Testis (tissue), 2 donors: ENCODE data around the gene KRT81.

Experiments
- CTCF ChIP-seq, 3 experiments: fragments of 450-650 bp in 2 of 3; fragments of 200-600 bp in 1 of 3; sonication (generic) in 1 of 3; IDR thresholded peaks; one replicate each; pipeline ENCODE4 v1.5.1; 2016 to 2019; ENCODE audit warnings: antibody characterized with exemption in 3 of 3, mild to moderate bottlenecking in 2 of 3, moderate library complexity in 1 of 3
- POLR2A ChIP-seq: fragments of 450-650 bp; IDR thresholded peaks from one replicate; pipeline ENCODE4 v1.6.1; 2017; ENCODE audit warnings: antibody characterized with exemption, mild to moderate bottlenecking, moderate library complexity

- TF ChIP-seq CTCF (IDR thresholded peaks at IDR 0.05) (no peak), POLR2A (no peak)
These were observed 35.3 kb downstream of the KRT81 start for GRCh38 chr12:52255926-52256583.
